ENCODE measurements around the gene PTPRC. TPM values are rescaled to one million over a fixed set of nuclear protein-coding genes. Genes with fewer than 3 reads are reported as not detected.
A peak's percentile ranks its signal among the peaks of the same experiment; 100 is the strongest.

PTPRC gene
- total RNA-seq, 1 experiment from 2014 or later: 0.11 TPM

GRCh38 chr1:198775606-198776005 is 136.8 kb downstream of the PTPRC start:
- TF ChIP-seq CTCF (conservative IDR thresholded peaks at IDR 0.05; ENCODE audit: low read depth, low read length): no peak
- TF ChIP-seq EZH2phosphoT487 (IDR thresholded peaks at IDR 0.05; ENCODE audit: borderline replicate concordance, low read length): no peak
- no peak for TF ChIP-seq EZH2 (IDR thresholded peaks at IDR 0.05; ENCODE audit: low read length, unreplicated experiment)
- Histone ChIP-seq H4K20me1 (ENCODE audit: low read length) (no peaks in the 10 kb centered on the region), H2AFZ (ENCODE audit: low read length) (no peak overlapping the region), H3K4me2 (ENCODE audit: low read length) (no peak overlapping the region; the same call in 1 of the 2 replicates), H3K27me3 (ENCODE audit: low read length) (no peaks in the 10 kb centered on the region), H3K36me3 (ENCODE audit: low read depth, low read length) (no peaks in the 10 kb centered on the region; the same call in 1 of the 2 replicates), H3K9me2 (replicated peaks; ENCODE audit: low read length) (no peaks in the 10 kb centered on the region), H3K4me1 (ENCODE audit: insufficient read depth, low read length) (peaks cover 35% of the 10 kb centered on the region), H3K9me3 (ENCODE audit: low read length) (no peaks in the 10 kb centered on the region), H3K27ac (ENCODE audit: low read length) (peak overlapping the region; percentile 86), H3F3A (ENCODE audit: low read length, unreplicated experiment) (no peaks in the 10 kb centered on the region), H3K79me2 (ENCODE audit: low read length) (no peaks in the 10 kb centered on the region), H3K4me3 (ENCODE audit: low read length) (no peak overlapping the region), H3K9ac (ENCODE audit: low read length) (peak overlapping the region; percentile 30; the same call in 1 of the 2 replicates)
- intact Hi-C loops (cut with micrococcal nuclease): loop anchor here (5.0 to 10.0 kb wide), 4 partner anchors 62 to 269 kb away; no protein-coding TSS in a partner anchor
- no peak for ATAC-seq
- ChIA-PET CTCF (no interaction called here), POLR2A (ENCODE audit: unreplicated experiment) (interaction anchor here (0.7 kb wide), 1 partner anchor 347 kb away, joined by 3 read pairs; no protein-coding TSS in a partner anchor)
- no TSS peak for BruUV-seq (replicated peaks)
- no peak for DNase-seq

GRCh38 chr1:198776602-198777029 is 137.8 kb downstream of the PTPRC start:
- DNase-seq: peak; percentile 87
- H3K9me2 ChIP-seq (replicated peaks; ENCODE audit: low read length): no peaks in the 10 kb centered on the region
- H3K79me2 ChIP-seq (ENCODE audit: low read length): no peaks in the 10 kb centered on the region
- peak overlapping the region; percentile 86 for H3K27ac ChIP-seq (ENCODE audit: low read length)
- peak; percentile 91 for ATAC-seq
- no peaks in the 10 kb centered on the region for H3K27me3 ChIP-seq (ENCODE audit: low read length)
- peak overlapping the region; percentile 23; the same call in 1 of the 2 replicates for H3K4me2 ChIP-seq (ENCODE audit: low read length)
- no peaks in the 10 kb centered on the region; the same call in 1 of the 2 replicates for H3K36me3 ChIP-seq (ENCODE audit: low read depth, low read length)
- peak overlapping the region; percentile 27; the same call in 1 of the 2 replicates for H2AFZ ChIP-seq (ENCODE audit: low read length)
- no peaks in the 10 kb centered on the region for H4K20me1 ChIP-seq (ENCODE audit: low read length)
- BruUV-seq (replicated peaks): no TSS peak
- H3K4me1 ChIP-seq (ENCODE audit: insufficient read depth, low read length): peaks cover 38% of the 10 kb centered on the region
- H3K9me3 ChIP-seq (ENCODE audit: low read length): no peaks in the 10 kb centered on the region
- H3F3A ChIP-seq (ENCODE audit: low read length, unreplicated experiment): no peaks in the 10 kb centered on the region
- peak overlapping the region; percentile 41 for H3K9ac ChIP-seq (ENCODE audit: low read length)
- ChIA-PET POLR2A (ENCODE audit: unreplicated experiment) (no interaction called here), CTCF (interaction anchor here (1.0 kb wide), 1 partner anchor 336 kb away, joined by 3 read pairs; no protein-coding TSS in a partner anchor)
- intact Hi-C loops (cut with micrococcal nuclease): loop anchor here (5.0 to 10.0 kb wide), 4 partner anchors 61 to 268 kb away; no protein-coding TSS in a partner anchor
- TF ChIP-seq CTCF (conservative IDR thresholded peaks at IDR 0.05; ENCODE audit: low read depth, low read length) (no peak), EZH2 (IDR thresholded peaks at IDR 0.05; ENCODE audit: low read length, unreplicated experiment) (no peak), EZH2phosphoT487 (IDR thresholded peaks at IDR 0.05; ENCODE audit: borderline replicate concordance, low read length) (no peak)
- no peak overlapping the region for H3K4me3 ChIP-seq (ENCODE audit: low read length)

- intact Hi-C loops (cut with micrococcal nuclease): loop anchor here (5.0 to 10.0 kb wide), 4 partner anchors 59 to 267 kb away; no protein-coding TSS in a partner anchor
Observed at GRCh38 chr1:198778049-198778448, 139.2 kb downstream of the PTPRC start.

More at GRCh38 chr1:198778049-198778448, 139.2 kb downstream of the PTPRC start:
- no peaks in the 10 kb centered on the region for H3K27me3 ChIP-seq (ENCODE audit: low read length)
- H3K9me3 ChIP-seq (ENCODE audit: low read length): no peaks in the 10 kb centered on the region
- H3K4me2 ChIP-seq (ENCODE audit: low read length): no peak overlapping the region
- ChIA-PET CTCF (no interaction called here), POLR2A (ENCODE audit: unreplicated experiment) (no interaction called here)
- no peak for ATAC-seq
- H3K4me3 ChIP-seq (ENCODE audit: low read length): no peak overlapping the region
- no peak overlapping the region for H3K27ac ChIP-seq (ENCODE audit: low read length)
- no peaks in the 10 kb centered on the region for H3K79me2 ChIP-seq (ENCODE audit: low read length)
- no peaks in the 10 kb centered on the region for H3K36me3 ChIP-seq (ENCODE audit: low read depth, low read length)
- no peak for DNase-seq
- BruUV-seq (replicated peaks): no TSS peak
- no peak overlapping the region for H3K9ac ChIP-seq (ENCODE audit: low read length)
- H3K4me1 ChIP-seq (ENCODE audit: insufficient read depth, low read length): peaks cover 38% of the 10 kb centered on the region
- no peak for TF ChIP-seq EZH2phosphoT487 (IDR thresholded peaks at IDR 0.05; ENCODE audit: borderline replicate concordance, low read length)
- H2AFZ ChIP-seq (ENCODE audit: low read length): no peak overlapping the region
- H4K20me1 ChIP-seq (ENCODE audit: low read length): no peaks in the 10 kb centered on the region
- no peaks in the 10 kb centered on the region for H3K9me2 ChIP-seq (replicated peaks; ENCODE audit: low read length)
- H3F3A ChIP-seq (ENCODE audit: low read length, unreplicated experiment): no peaks in the 10 kb centered on the region
